ENCODE measurements around the gene CALCB.
"Not testable (repeated sequence)": the region's sequence is repeated elsewhere in the genome, so short reads cannot be mapped to it uniquely, and the experiment has no call there.

Gene CALCB, protein sequence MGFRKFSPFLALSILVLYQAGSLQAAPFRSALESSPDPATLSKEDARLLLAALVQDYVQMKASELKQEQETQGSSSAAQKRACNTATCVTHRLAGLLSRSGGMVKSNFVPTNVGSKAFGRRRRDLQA

DNA sequence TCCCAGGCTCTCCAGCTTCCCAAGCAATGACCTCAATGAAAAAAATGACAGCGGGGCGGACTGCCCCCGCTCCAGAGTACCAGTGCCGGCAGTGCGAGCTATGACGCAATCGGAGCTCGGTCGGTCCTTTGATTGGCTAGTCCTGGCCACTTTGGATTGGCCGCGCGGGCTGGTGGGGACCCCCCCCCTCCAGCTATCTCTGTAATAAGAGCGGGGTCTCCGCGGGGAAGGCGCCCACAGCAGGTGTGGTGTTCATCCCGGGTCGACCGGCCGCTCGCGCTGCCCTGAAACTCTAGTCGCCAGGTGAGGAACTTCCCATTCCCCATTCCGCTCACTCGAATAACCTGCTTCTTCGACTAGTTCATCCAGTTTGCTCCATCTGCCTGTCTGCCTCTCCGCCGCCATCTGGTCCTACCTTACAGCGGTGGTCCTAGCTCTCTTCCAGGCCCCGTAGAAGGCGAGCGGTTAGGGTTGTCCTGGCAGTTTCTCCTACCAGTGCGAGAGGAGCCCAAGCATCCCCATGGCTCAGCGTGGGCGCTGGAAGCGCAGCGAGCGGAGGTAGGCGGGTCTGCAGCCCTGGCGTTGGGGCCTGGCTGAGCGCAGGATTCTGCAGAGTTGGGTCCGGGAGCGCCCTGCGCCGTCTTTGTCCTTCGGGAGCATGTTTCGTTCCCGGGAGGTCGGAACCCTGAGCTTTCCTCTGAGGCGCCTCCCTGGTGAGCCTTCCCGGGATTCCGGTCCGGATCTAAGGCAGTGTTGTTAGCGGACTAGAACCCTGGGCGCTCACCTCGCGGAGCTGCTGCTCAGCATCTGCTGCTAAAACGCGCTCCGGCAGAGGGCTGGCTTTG is at the start of gene CALCB:
TSS of gene CALCB (plus strand) at position 233 of the 845 bp plus-strand sequence. CDS start 1,126 bp downstream, outside the sequence.
- peak in 1 of 2 experiments; percentile 56 for DNase-seq

DNA sequence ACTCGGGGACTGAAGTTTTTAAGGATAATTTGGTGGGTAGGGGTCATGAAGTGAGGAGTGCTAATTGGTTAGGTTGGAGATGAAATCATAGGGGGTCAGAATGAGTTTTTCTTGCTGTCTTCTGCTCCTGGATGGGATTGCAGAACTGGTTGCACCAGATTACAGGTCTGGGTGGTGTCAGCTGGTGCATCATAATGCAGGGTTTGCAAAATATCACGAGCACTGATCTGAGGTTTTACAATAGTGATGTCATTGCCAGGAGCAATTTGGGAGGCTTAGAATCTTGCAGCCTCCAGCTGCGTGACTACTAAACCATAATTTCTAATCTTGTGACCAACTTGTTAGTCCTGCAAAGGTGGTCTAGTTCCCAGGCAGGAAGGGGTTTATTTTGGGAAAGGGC is 46.4 kb upstream of the CALCB start:
- DNase-seq, result no peak

DNA sequence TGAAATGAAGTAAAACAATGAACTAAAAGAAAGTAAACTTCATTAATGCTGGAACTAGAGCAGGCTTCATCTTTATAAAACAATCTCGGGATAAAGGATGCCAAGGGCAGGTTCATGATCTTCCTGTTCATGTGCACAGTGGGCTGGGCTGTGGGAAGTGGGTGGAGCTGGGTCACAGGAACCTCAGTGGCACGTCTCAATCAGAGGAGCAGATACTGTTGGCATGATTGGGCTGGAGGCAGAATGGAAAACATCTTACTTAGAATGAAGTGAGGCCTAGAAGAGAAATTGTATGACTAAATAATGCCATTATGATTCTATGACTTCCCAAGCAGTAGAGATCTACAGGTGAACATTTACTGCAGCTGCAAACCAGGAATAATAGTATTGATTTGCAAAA is 45.4 kb upstream of the CALCB start:
- DNase-seq, result no peak

DNA sequence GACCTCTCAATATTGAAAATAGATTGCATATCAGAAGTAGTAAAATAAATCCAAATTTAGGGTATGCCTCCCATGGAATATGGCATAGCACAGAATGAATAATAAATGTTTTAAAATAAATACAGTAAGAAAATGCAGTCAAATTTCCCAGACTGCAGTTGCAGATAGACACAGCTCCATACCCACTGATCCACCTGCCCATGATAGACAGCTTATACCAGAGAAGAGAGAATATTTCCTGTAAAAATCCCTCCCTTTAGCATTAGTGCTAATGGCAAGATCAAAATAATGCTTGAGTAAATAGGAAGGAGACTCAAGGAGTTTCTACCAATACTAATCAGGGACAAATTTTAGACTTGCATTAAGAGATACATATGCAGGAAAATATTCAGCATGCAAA is 45.0 kb upstream of the CALCB start:
- no peak for DNase-seq

DNA sequence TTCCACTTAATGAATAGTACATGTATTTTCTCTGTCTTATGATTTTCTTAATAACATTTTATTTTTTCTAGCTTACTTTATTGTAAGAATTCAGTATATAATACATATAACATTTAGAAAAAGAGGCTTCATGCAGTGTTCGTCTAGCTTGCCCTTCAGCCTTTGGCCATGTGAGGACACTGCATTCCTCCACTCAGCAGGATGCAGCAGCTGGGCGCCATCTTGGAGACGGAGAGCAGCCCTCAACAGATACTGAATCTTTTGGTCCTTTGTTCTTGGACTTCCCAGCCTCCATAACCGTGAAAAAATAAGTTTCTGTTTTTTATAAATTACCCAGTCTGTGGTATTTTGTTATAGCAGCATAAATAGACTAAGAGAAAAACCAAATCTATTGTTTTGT is 41.4 kb upstream of the CALCB start:
- DNase-seq, result not testable (repeated sequence)

DNA sequence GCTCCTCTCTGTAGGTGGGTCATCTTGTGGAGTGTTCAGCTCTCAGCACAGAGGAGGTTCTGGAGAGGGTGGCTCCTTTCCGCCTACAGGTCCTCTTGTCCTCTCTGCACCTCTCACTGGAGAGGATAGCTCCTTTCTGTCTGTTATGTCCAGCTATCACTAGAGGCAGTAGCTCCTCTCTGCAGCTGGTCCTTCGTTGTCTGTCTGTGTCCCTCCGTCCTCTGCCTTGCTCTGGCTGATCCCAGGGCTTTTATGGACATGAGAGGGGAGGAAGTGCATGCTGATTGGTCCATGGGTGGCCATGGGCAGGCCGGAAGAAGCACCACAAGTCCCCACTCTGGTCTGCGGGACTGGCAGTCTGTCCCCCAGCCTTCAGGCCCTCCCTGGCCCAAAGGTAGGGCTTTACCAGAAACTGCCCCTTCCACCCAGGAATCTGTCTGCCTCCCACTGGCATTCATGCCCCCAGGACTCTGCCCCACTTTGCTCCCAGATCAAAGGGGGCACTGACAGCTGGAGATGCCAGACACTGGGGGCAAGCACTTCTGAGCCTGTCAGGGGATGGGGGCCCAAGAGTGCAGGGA is 38.6 kb upstream of the CALCB start:
- no peak for DNase-seq

DNA sequence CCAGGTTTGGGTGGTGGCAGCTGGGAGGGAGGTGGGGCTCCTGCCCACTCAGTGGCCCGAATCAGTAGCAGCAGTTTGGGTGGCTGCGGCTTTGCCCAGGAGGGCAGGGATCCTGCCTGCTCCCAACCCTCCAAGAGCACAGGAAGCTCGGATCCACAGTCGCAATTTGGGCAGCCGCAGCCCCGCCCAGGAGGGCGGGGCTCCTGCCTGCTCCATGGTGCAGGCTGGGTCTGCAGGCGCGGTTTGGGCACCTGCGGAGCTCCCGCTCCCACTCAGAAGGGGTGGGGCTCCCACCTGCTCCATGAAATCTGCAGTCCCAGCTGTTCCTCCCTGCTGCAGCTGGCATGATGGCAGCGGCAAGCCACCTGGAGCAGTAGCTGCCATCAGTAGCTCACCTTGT is 38.1 kb upstream of the CALCB start:
- no peak for DNase-seq

DNA sequence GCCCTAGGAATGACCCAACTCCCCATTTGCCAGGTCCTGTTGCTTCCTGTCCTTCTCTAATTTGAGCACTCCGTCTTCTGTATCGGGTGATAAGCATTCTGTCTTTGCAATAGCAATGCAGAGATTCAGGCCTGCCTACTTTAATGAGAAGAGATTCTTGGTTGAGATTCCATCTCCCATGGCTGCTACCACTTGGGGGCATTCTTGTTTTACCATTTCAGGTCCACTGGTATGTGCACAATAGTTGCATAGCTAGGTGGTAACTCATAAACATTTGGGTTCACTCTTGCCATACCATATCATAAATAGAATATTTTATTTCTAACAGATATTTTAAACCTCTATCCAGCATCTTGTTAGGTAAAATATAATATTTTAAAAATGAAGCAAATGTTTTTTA is 34.4 kb upstream of the CALCB start:
- DNase-seq, result no peak

DNA sequence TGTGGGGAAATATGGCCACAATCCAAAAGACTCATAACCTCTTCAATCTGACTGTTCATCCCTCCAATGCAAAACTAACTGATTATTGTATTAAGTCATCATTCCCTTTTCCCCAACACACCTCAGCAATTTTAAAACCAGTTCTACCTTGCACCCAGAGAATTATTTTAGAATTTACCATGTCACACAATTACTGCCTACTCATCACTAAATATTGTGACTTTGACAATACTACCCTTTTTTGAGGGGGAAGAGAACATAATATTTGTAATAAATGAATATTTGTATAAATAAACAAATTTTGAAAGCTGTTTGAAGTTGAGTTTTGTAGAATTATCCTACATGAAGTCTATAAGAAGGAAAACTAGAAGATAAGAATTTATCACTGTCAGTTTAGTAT is 28.2 kb upstream of the CALCB start:
- no peak for DNase-seq

DNA sequence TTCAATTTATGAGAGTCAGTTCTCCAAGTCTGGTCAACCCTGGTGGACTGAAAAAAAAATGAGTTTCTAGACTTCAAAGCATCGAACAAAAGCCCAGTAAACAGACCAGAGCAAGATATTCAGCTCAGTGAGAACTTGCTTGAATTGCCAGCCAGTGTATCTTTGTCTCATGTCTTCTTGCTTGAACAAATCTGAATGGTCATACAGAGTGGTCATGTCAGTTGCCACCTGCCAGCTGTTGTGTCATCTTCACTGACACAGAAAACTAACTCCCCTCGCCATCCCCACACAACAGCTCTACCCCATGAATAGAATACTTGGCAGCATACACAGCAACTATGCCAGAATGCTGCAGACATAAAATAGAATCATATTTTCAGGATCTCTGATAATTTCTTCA is 27.5 kb upstream of the CALCB start:
- no peak for DNase-seq

DNA sequence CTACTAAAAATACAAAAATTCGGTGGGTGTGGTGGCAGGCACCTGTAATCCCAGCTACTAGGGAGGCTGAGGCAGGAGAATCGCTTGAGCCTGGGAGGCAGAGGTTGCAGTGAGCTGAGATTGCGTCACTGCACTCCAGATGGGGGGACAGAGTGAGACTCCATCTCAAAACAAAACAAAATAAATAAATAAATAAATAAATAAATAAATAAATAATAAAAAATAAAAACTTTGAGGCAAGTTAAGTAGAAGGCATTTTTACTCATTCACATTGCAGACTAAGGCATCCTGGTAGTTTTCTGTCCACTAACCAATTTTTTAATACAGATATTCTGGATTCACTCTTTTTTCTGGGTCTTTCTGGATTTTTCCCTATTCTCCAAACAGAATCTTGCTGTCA is 26.7 kb upstream of the CALCB start:
- DNase-seq, result not testable (repeated sequence)

DNA sequence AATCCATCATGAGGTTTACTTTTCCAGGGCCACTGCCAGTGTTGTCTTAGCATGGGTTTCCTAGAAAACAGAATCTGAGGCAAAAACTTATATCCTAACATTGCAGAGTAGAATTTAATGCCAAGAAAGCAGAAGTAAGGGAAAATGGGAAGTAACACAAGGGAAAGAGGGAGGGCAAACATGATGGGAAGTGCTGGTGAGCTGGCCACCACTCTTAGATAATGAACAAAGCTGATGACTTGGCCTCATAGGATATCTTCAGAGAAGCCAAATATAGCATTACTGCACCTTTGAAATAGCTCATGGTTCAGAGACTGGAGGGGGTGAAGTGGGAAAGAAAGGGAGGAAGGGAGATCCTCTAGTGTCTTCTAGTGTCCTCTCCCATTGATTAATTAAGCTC is 24.8 kb upstream of the CALCB start:
- DNase-seq, result no peak

DNA sequence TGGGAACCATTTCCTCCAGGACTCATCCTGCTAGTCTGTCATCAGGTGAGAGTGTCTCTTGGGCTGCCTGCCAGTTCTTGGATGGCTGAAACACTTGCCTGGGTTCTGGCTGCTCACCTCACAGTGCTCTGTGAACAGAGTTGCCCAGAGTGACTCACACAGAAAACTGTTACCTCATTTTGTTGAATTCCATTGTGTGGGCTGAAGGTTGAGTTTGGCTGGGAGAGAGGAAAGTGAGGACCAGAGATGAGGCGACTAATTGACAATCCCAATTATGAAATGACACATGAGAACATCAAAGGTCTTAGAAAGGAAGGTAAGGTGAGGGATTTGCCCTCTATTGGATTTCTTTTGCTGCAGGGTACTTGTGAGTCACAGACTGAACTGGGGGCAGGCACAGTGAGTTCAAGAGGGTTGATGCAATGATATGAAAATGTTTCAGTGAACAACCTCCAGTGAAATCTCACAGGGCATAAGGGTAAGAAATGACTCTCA is 20.2 kb upstream of the CALCB start:
- no peak for DNase-seq

DNA sequence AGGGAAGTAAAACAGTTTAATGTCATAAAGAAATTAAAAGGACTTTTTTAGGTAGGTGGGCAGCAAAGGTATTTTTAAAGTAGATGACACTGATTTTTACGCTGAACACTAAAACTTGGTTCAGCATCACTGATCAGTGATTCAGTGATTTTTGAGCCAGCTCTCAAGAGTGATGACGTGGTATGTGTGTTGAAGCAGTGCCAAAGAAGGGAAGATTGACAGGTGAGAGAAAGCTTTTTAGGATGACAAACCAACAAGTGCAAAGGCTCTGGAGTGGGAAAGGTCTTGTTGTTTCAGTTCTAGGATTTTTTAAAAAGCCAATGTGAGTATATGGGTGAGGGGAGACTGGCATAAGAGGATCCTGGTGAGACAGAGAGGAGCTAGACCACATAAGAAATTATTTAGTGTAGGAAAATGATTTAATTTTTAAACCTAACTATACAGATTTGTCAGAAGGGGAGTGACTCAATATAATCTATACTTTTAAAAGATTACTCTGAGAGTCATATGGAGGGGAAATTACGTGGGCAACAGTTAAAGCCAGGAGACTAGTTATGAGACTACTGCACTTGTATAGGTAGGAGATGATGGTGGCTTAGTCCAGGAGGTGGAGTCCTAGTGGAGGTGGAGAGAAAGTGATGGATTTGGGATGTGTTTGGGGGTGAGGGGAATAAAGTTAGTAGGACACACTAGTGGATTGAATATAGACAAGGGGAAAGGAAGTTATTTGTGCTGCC is 17.6 kb upstream of the CALCB start:
- DNase-seq, result no peak

DNA sequence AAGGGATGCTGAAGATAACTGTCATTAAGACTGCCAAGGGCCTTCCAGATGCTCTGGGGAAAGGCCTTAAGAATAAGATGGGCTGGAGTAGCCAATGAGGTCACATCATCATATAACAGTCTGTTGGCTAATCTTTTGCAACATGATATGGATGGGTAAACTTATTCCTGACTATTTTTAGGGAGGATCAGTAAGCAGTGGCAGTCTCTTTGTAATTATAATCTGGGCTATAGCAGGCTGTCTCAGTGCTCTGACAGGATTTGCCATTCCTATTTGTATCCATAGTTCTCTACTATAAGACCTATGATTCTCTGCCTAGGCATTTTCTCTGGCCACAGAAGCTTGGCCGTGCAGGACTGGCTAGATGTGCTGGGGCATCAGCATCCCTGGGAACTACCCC is 16.1 kb upstream of the CALCB start:
- DNase-seq, result no peak

DNA sequence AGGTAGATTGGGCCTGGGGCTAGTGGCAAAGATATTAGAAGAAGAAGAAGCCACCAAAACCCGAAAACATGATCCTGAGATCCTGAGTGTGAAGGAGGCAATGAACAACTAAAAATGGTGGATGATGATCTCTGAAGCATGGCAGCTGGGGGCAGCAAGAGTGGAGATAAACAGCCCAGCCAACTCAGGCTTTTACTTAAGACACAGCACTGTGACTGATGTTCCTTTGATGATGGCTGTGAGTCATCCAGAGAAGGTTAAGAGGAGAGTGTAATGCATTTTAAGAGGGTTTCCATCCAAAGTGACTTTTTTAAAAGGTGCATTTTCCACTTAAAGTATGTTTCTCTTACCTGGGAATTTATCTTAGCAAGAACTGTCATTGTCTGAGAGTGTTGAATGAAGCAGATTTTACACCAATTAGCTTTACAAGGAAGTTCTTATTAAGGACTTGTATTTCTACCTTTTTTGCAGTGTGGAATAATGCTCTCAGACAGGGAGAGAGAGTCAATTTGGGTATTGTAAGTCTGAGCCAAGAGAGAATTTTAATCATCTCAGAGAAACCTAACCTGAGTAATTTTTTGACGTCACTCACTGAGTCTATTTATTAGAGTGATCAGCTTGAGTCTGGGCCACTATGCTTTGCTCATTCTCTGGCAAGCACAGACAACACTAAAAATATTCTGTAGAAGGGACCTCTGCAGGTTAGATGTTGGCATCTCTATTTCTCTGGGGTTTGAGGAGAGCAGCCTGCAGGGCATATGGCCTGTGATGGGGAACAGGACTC is 14.1 kb upstream of the CALCB start:
- no peak for DNase-seq

DNA sequence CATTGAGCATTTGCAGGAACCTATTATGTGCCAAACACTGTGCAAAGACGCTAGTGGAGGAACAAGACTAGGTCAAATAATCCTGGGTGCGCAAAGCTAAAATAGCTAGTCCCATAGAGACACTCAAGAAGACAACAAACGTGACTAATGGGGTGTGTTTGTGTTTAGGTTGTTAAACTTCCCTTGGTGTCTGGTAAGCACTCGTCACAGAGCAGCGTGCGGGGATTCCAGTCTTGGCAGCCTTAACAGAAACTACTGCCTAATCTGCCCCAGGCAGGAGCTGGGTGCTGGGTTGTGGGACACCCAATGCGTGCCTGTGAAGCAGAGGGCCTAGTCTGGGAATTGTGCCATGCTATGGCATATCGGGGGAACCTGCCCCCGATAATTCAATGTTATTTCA is 10.8 kb upstream of the CALCB start:
- DNase-seq, result no peak

DNA sequence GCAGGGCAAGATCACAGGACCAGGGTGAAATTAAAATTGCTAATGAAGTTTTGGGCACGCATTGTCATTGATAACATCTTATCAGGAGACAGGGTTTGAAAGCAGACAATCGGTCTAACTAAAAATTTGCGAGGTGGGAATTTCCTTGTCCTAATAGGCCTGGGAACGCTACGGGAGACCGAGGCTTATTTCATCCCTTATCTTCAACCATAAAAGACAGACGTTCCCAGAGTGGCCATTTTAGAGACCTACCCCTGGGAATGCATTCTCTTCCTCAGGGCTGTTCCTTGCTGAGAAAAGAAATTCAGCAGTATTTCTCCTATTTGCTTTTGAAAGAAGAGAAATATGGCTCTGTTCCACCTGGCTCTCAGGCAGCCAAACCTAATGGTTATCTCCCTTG is 3.6 kb upstream of the CALCB start:
- DNase-seq, result not testable (repeated sequence)

DNA sequence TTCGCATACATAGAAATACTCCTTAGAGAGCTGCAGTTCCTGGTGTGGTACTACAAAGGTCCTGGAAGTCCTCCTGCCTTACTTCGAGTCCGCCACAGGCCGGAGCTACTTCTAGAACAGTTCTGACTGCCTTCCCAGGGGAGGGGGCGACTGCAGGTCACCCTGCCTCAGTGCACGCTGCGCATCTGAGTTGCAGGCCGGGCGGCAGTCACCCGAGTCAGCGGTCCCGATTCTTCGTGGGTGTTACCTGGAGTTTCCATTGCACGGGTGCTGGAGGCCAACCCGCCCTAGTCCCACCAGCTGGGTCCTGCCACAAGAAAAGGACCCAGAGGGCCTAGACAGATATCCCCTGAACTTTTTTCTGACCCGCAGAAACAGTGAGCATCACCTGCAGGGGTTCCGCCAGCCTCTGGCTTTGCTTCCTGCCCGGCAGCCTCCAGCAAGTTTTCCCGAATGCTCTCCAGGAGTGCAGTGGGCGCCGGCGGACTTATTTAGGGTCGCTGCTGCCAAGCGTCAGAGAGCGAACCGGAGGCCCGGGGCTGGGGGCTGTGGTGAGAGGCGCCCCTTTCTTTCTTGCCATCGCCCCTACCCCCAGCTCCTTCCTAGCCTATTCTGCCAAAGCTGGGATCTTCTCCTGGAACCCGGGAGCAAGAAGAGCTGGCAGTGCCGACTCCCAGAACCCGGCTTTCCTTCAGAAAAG is 1.7 kb upstream of the CALCB start:
- no peak for DNase-seq

DNA sequence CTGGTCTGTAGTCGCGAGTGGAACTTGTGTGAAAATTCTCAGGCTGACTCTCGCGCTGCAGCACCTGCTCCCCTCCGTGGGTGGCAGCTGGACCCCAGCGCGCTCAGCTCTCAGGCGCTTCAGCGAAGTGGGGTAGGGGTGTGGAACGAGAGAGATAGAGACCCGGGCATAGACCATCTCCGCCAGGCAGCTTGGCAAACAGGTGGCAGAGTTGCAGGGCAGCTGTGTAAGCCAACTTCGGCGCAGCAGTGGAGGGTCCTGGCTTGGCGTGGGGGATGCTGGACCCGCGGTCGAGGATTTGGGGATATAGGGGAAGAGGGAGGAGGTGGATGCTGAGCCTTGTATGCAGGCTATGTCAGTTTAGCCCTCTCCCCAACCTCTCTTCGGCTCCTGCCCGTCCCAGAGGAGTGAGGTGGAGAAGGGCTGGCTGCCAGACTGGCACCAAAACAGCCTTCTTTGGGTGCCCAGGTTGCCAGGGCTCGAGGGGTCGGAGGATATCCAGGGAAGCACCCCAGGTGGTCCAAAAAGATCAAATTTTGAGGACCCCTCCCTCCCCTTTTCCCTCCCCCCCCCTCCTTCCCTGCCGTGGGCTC is 746 bp upstream of the CALCB start:
- no peak for DNase-seq
